Measurements from ENCODE around the gene SLC16A3. TPM values are rescaled to one million over a fixed set of nuclear protein-coding genes. Genes with fewer than 3 reads are reported as not detected.

Gene SLC16A3
- total and polyA plus RNA-seq, 2 of the 8 experiments (the other 6 are each of a cell fraction or from before 2014, with no cell fraction given) = 3.8 to 8.7 TPM

DNA sequence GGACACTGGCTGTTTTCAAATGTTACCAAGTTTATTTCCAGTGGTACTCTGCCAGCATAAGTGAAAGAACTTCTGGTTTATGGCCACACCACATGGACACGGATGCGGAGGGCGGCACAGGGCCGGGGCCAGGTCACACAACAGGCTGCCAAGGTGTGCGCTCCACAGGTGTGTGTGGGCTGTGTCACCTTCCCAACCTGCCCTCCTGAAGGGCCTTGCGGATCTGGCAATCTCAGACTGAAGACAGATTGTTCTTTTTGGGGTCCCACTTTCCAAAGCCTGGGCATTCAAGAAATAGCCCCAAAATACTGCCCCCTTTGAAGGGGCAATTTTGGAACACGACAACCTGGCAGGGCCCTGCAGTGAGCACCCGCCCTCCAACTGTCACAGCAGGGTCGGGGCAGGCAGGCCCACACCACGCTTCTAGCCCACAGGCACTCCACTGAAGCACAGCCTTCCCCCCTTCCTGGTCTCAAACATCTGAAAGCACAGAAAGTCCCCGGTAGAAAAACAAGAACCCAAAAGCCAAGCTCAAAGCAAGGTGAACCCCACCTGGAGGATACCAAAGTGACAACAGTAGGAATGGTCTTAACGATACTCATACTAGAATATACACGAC lies 41.1 kb downstream of the SLC16A3 start (continued):
- TF ChIP-seq, protein P1, sequence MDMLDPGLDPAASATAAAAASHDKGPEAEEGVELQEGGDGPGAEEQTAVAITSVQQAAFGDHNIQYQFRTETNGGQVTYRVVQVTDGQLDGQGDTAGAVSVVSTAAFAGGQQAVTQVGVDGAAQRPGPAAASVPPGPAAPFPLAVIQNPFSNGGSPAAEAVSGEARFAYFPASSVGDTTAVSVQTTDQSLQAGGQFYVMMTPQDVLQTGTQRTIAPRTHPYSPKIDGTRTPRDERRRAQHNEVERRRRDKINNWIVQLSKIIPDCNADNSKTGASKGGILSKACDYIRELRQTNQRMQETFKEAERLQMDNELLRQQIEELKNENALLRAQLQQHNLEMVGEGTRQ (IDR thresholded peaks at IDR 0.05; ENCODE audit: low read length) = no peak
- TF ChIP-seq EP300 (IDR thresholded peaks at IDR 0.05; ENCODE audit: borderline replicate concordance in 1 of 2, low read depth in 2 of 2, low read length in 2 of 2) (no peak), NANOG (IDR thresholded peaks at IDR 0.05; ENCODE audit: insufficient read depth, low read depth, low read length, poor library complexity, severe bottlenecking) (no peak)

Measured in H1 (cell line).